Measurements from ENCODE around the gene MCC. TPM values are rescaled to one million over a fixed set of nuclear protein-coding genes. Genes with fewer than 3 reads are reported as not detected.

Gene MCC
- total RNA-seq, 3 donors from 2014 or later (not counting 1 experiment from before 2014, with no cell fraction given): 0.68 to 1.8 (median 1.4) TPM

DNA sequence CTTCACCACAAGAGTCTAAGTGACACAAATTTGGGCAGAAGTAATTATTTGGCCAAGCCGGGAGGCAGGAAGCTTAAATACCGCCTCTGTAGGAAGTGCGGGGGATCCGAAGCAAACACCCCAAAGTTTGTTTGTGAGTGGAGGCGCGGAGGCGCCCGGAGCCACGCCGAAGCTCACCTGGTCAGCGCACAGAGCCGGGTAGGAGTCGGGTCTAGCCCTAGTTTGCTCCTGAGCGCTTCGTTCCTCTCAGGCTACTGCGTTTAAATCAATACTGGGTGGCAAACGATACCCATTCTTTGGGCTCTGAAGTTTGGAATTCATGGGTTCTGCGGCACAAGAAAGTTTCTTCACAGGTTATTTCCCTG is 855 bp downstream of the MCC start:
- Mint-ChIP-seq H3K27me3 (ENCODE audit: low read depth in 2 of 2) (peaks cover 58 to 78% of the 10 kb centered on the region in 2 donors), H3K4me1 (peaks cover 6 to 10% of the 10 kb centered on the region in 2 donors), H3K27ac (no peak overlapping the region), H3K9me3 (peaks cover 6 to 12% of the 10 kb centered on the region in 2 donors), H3K36me3 (peaks cover 18% of the 10 kb centered on the region), H3K4me3 (peak overlapping the region; percentile 61)
- H3K36me3 ChIP-seq (ENCODE audit: control insufficient read depth, insufficient read depth, low read length): no peaks in the 10 kb centered on the region
- ATAC-seq (no peak), DNase-seq (peak in 1 of 2 donors; percentile 20)
- H3K4me1 ChIP-seq (ENCODE audit: control insufficient read depth, insufficient read depth, low read length): peaks cover 20% of the 10 kb centered on the region
- H3K9me3 ChIP-seq (ENCODE audit: control insufficient read depth, insufficient read depth, low read length): peaks cover 16% of the 10 kb centered on the region
- 11% methylated on average over 18 of the region's 18 CpGs for WGBS (ENCODE audit: insufficient coverage)
- TF ChIP-seq, protein P1, sequence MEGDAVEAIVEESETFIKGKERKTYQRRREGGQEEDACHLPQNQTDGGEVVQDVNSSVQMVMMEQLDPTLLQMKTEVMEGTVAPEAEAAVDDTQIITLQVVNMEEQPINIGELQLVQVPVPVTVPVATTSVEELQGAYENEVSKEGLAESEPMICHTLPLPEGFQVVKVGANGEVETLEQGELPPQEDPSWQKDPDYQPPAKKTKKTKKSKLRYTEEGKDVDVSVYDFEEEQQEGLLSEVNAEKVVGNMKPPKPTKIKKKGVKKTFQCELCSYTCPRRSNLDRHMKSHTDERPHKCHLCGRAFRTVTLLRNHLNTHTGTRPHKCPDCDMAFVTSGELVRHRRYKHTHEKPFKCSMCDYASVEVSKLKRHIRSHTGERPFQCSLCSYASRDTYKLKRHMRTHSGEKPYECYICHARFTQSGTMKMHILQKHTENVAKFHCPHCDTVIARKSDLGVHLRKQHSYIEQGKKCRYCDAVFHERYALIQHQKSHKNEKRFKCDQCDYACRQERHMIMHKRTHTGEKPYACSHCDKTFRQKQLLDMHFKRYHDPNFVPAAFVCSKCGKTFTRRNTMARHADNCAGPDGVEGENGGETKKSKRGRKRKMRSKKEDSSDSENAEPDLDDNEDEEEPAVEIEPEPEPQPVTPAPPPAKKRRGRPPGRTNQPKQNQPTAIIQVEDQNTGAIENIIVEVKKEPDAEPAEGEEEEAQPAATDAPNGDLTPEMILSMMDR (IDR thresholded peaks at IDR 0.05): no peak
- no peak overlapping the region for H3K4me3 ChIP-seq (ENCODE audit: low read length)
- intact Hi-C loops (cut with micrococcal nuclease): no loop called here
- peaks cover 44% of the 10 kb centered on the region for H3K27me3 ChIP-seq (ENCODE audit: control insufficient read depth, insufficient read depth, low read length)
- H3K27ac ChIP-seq (ENCODE audit: low read length): no peak overlapping the region

DNA sequence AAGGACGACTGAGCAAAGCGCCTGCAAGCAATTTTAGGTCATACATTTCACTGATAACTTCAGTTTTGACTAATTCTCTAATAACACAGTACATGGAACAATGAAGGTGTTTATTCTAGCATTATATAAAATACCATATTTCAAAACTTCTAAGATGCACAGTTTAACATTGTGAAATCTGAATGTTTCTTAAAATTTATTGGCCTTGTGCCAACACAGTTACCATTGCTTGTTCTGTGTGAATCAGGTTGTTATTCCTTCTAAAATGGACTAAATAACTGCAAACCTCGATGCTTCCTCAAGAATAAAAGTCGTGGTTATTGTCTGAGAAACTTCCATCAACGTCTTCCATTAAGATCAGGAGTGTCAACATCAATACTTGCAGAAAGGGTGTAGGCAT is 8.0 kb downstream of the MCC start:
- Histone ChIP-seq H3K4me3 (ENCODE audit: low read length) (no peak overlapping the region), H3K27ac (ENCODE audit: low read length) (no peak overlapping the region), H3K9me3 (ENCODE audit: control insufficient read depth, insufficient read depth, low read length) (no peaks in the 10 kb centered on the region), H3K36me3 (ENCODE audit: control insufficient read depth, insufficient read depth, low read length) (no peaks in the 10 kb centered on the region), H3K4me1 (ENCODE audit: control insufficient read depth, insufficient read depth, low read length) (no peaks in the 10 kb centered on the region), H3K27me3 (ENCODE audit: control insufficient read depth, insufficient read depth, low read length) (peaks cover 21% of the 10 kb centered on the region)
- DNase-seq: no peak
- no peaks in the 10 kb centered on the region for H3K9me3 Mint-ChIP-seq
- TF ChIP-seq, protein P1 (IDR thresholded peaks at IDR 0.05): no peak
- ATAC-seq: no peak
- H3K27me3 Mint-ChIP-seq (ENCODE audit: low read depth in 2 of 2): peaks cover 35 to 62% of the 10 kb centered on the region in 2 donors
- H3K4me1 Mint-ChIP-seq: no peaks in the 10 kb centered on the region
- H3K27ac Mint-ChIP-seq: no peak overlapping the region
- intact Hi-C loops (cut with micrococcal nuclease): no loop called here
- 55% methylated on average over 3 of the region's 5 CpGs for WGBS (ENCODE audit: insufficient coverage)
- no peak overlapping the region for H3K4me3 Mint-ChIP-seq
- H3K36me3 Mint-ChIP-seq: no peaks in the 10 kb centered on the region

DNA sequence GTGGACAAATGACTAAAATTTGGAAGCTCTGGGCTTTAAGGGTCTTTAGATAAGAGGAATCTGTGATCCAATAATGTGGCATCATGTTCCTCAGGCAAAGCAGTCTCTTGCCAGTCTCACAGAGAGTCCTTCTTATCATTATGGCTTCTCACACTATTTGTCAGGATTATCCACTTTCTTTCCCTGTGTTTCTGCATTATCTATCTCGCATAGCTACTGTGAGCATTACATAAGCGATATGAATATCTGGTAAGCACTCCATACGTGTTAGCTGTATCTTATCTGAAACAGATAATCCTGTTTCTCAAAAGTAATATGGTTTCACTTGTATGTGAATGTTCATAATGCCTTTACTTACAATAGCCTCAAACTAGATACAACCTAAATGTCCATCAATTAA is 9.6 kb downstream of the MCC start:
- Histone ChIP-seq H3K9me3 (ENCODE audit: control insufficient read depth, insufficient read depth, low read length) (no peaks in the 10 kb centered on the region), H3K27me3 (ENCODE audit: control insufficient read depth, insufficient read depth, low read length) (peaks cover 18% of the 10 kb centered on the region), H3K36me3 (ENCODE audit: control insufficient read depth, insufficient read depth, low read length) (no peaks in the 10 kb centered on the region), H3K27ac (ENCODE audit: low read length) (no peak overlapping the region), H3K4me3 (ENCODE audit: low read length) (no peak overlapping the region), H3K4me1 (ENCODE audit: control insufficient read depth, insufficient read depth, low read length) (no peaks in the 10 kb centered on the region)
- no peak overlapping the region for H3K27ac Mint-ChIP-seq
- ATAC-seq (no peak), DNase-seq (no peak)
- TF ChIP-seq, protein P1 (IDR thresholded peaks at IDR 0.05): no peak
- H3K4me1 Mint-ChIP-seq: no peaks in the 10 kb centered on the region
- H3K27me3 Mint-ChIP-seq (ENCODE audit: low read depth in 2 of 2): peaks cover 35 to 65% of the 10 kb centered on the region in 2 donors
- 95% methylated on average over 2 of the region's 3 CpGs for WGBS (ENCODE audit: insufficient coverage)
- no peaks in the 10 kb centered on the region for H3K9me3 Mint-ChIP-seq
- intact Hi-C loops (cut with micrococcal nuclease): no loop called here
- H3K4me3 Mint-ChIP-seq: no peak overlapping the region
- H3K36me3 Mint-ChIP-seq: no peaks in the 10 kb centered on the region

GRCh38 chr5:113474100-113474728 is 14.0 kb downstream of the MCC start:
- Histone ChIP-seq H3K9me3 (ENCODE audit: control insufficient read depth, insufficient read depth, low read length) (no peaks in the 10 kb centered on the region), H3K27ac (ENCODE audit: low read length) (no peak overlapping the region), H3K36me3 (ENCODE audit: control insufficient read depth, insufficient read depth, low read length) (no peaks in the 10 kb centered on the region), H3K4me1 (ENCODE audit: control insufficient read depth, insufficient read depth, low read length) (no peaks in the 10 kb centered on the region), H3K27me3 (ENCODE audit: control insufficient read depth, insufficient read depth, low read length) (peaks cover 4% of the 10 kb centered on the region), H3K4me3 (ENCODE audit: low read length) (no peak overlapping the region)
- Mint-ChIP-seq H3K9me3 (no peaks in the 10 kb centered on the region), H3K27me3 (ENCODE audit: low read depth in 2 of 2) (peaks cover 25 to 47% of the 10 kb centered on the region in 2 donors), H3K36me3 (no peaks in the 10 kb centered on the region), H3K4me3 (no peak overlapping the region), H3K4me1 (no peaks in the 10 kb centered on the region), H3K27ac (no peak overlapping the region)
- TF ChIP-seq, protein P1 (IDR thresholded peaks at IDR 0.05): no peak
- WGBS (ENCODE audit: insufficient coverage): 39% methylated on average over 5 of the region's 5 CpGs
- no peak for ATAC-seq
- no peak for DNase-seq
- intact Hi-C loops (cut with micrococcal nuclease): no loop called here

Data from natural killer cell (primary cell).